ENCODE measurements around the gene DOK1.

DOK1 gene

GRCh38 chr2:74602586-74603281 lies 48.2 kb downstream of the DOK1 start:
- H2BK12ac ChIP-seq (ENCODE audit: low read length in 2 of 2) = no peak overlapping the region
- H2BK5ac ChIP-seq (ENCODE audit: low read depth, low read length, poor library complexity, severe bottlenecking) = no peak overlapping the region
- H3K27me3 ChIP-seq (ENCODE audit: control insufficient read depth in 1 of 2, insufficient read depth in 1 of 2, low read length in 2 of 2) = peaks cover 18 to 34% of the 10 kb centered on the region in 2 experiments
- no peak overlapping the region for H3K18ac ChIP-seq (ENCODE audit: low read depth in 1 of 2, low read length in 2 of 2)
- no peaks in the 10 kb centered on the region for H3K4me1 ChIP-seq (ENCODE audit: control insufficient read depth, insufficient read depth, low read depth, low read length)
- H3K4me2 ChIP-seq (ENCODE audit: low read length, poor library complexity, severe bottlenecking) = no peak overlapping the region
- H3K27ac ChIP-seq (ENCODE audit: low read length, poor library complexity, severe bottlenecking) = no peak overlapping the region
- H4K91ac ChIP-seq (ENCODE audit: low read length) = no peak overlapping the region
- H3K9me3 ChIP-seq (ENCODE audit: control insufficient read depth, low read length) = no peaks in the 10 kb centered on the region
- H3K4ac ChIP-seq (ENCODE audit: low read depth in 1 of 2, low read length in 2 of 2) = no peak overlapping the region
- H4K8ac ChIP-seq (ENCODE audit: low read length) = no peak overlapping the region
- 0% methylated on average over 1 of the region's 1 CpG for WGBS
- H3K79me1 ChIP-seq (replicated peaks; ENCODE audit: low read length, poor library complexity, severe bottlenecking) = no peaks in the 10 kb centered on the region
- peak; percentile 57 for DNase-seq
- H2BK120ac ChIP-seq (ENCODE audit: low read depth, low read length) = no peak overlapping the region
- no peak overlapping the region for H3K14ac ChIP-seq (ENCODE audit: low read length in 2 of 2)
- H3K4me3 ChIP-seq (ENCODE audit: insufficient read depth in 1 of 2, low read depth in 1 of 2, low read length in 2 of 2) = no peak overlapping the region
- H2AFZ ChIP-seq (ENCODE audit: low read depth, low read length) = no peak overlapping the region
- H3K36me3 ChIP-seq (ENCODE audit: control insufficient read depth in 1 of 2, insufficient read depth in 2 of 2, low read depth in 1 of 2, low read length in 2 of 2) = no peaks in the 10 kb centered on the region
- no peak overlapping the region for H2AK5ac ChIP-seq (ENCODE audit: low read length, severe bottlenecking)
- no peak overlapping the region for H2BK15ac ChIP-seq (ENCODE audit: low read depth, poor library complexity, severe bottlenecking)
- H3K9ac ChIP-seq (ENCODE audit: low read length) = no peak overlapping the region
- H3K23ac ChIP-seq (ENCODE audit: low read length in 2 of 2) = no peak overlapping the region

DNA sequence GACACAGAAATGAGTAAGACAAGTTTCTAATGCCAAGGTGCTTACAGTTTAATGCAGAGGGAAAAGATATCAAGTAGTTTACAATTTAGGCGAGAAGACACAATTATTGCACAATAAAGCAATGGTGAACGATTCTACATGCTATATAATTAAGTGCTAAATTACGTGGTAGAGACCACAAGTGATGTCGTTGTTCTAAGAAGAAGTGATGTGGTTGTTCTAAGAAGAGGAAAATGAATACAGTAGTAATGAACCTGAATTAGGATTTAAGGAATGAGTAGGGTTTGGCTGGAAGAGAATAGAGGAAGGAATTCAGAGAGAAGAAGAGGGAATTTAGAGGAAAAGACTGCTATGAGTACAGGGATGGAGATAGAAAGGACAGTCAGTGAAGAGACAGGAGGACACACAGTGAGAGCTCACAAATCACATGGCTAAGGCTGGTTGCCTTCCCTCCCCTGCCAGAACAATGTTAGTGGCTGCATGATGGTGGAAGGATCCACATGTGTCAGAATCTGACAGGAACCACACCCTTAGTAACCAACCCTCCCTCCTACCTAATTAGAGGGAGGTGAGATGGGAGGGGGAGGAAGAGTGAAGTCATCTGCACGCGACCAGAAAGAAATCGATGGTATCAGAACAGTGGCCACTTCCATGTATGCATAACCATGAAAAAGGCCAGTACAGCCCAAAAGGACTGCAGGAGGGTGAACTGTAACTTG lies 48.9 kb downstream of the DOK1 start:
- no peak overlapping the region for H2AFZ ChIP-seq (ENCODE audit: low read depth, low read length)
- no peak overlapping the region for H4K8ac ChIP-seq (ENCODE audit: low read length)
- no peak overlapping the region for H3K4me3 ChIP-seq (ENCODE audit: insufficient read depth in 1 of 2, low read depth in 1 of 2, low read length in 2 of 2)
- peaks cover 18 to 38% of the 10 kb centered on the region in 2 experiments for H3K27me3 ChIP-seq (ENCODE audit: control insufficient read depth in 1 of 2, insufficient read depth in 1 of 2, low read length in 2 of 2)
- no peaks in the 10 kb centered on the region for H3K4me1 ChIP-seq (ENCODE audit: control insufficient read depth, insufficient read depth, low read depth, low read length)
- H2BK5ac ChIP-seq (ENCODE audit: low read depth, low read length, poor library complexity, severe bottlenecking) = no peak overlapping the region
- H3K9me3 ChIP-seq (ENCODE audit: control insufficient read depth, low read length) = peaks cover 5% of the 10 kb centered on the region
- H2BK120ac ChIP-seq (ENCODE audit: low read depth, low read length) = no peak overlapping the region
- no peak overlapping the region for H3K9ac ChIP-seq (ENCODE audit: low read length)
- no peak overlapping the region for H2AK5ac ChIP-seq (ENCODE audit: low read length, severe bottlenecking)
- peak overlapping the region in 1 of 2 experiments; percentile 18 for H3K14ac ChIP-seq (ENCODE audit: low read length in 2 of 2)
- H3K4me2 ChIP-seq (ENCODE audit: low read length, poor library complexity, severe bottlenecking) = no peak overlapping the region
- H3K18ac ChIP-seq (ENCODE audit: low read depth in 1 of 2, low read length in 2 of 2) = peak overlapping the region in 1 of 2 experiments; percentile 2
- no peak for DNase-seq
- no peak overlapping the region for H3K23ac ChIP-seq (ENCODE audit: low read length in 2 of 2)
- no peak overlapping the region for H2BK12ac ChIP-seq (ENCODE audit: low read length in 2 of 2)
- no peak overlapping the region for H3K27ac ChIP-seq (ENCODE audit: low read length, poor library complexity, severe bottlenecking)
- H4K91ac ChIP-seq (ENCODE audit: low read length) = no peak overlapping the region
- no peak overlapping the region for H3K4ac ChIP-seq (ENCODE audit: low read depth in 1 of 2, low read length in 2 of 2)
- WGBS = 81% methylated on average over 4 of the region's 7 CpGs
- H2BK15ac ChIP-seq (ENCODE audit: low read depth, poor library complexity, severe bottlenecking) = no peak overlapping the region
- H3K79me1 ChIP-seq (replicated peaks; ENCODE audit: low read length, poor library complexity, severe bottlenecking) = no peaks in the 10 kb centered on the region
- H3K36me3 ChIP-seq (ENCODE audit: control insufficient read depth in 1 of 2, insufficient read depth in 2 of 2, low read depth in 1 of 2, low read length in 2 of 2) = no peaks in the 10 kb centered on the region

DNA sequence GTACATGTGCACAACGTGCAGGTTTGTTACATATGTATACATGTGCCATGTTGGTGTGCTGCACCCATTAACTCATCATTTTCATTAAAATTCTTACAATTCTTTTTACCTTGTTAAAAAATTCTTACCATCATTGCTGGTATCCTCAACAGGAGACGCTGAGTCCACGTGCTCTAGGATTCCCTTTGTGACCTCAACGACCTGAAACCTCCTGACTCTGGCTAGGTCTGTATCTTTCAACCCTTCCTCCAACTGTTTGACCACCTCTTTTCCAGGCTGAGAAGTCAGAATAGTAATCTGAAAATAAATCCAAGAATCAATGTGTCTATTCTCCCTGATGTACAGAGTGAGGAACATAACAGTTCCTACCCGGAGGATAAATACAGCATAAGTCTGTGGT lies 52.4 kb downstream of the DOK1 start:
- DNase-seq = no peak
- H2BK15ac ChIP-seq (ENCODE audit: low read depth, poor library complexity, severe bottlenecking) = no peak overlapping the region
- no peak overlapping the region for H3K9ac ChIP-seq (ENCODE audit: low read length)
- H3K18ac ChIP-seq (ENCODE audit: low read depth in 1 of 2, low read length in 2 of 2) = no peak overlapping the region
- H3K4ac ChIP-seq (ENCODE audit: low read depth in 1 of 2, low read length in 2 of 2) = no peak overlapping the region
- no peaks in the 10 kb centered on the region for H3K36me3 ChIP-seq (ENCODE audit: control insufficient read depth in 1 of 2, insufficient read depth in 2 of 2, low read depth in 1 of 2, low read length in 2 of 2)
- no peak overlapping the region for H2BK120ac ChIP-seq (ENCODE audit: low read depth, low read length)
- peaks cover 18 to 43% of the 10 kb centered on the region in 2 experiments for H3K27me3 ChIP-seq (ENCODE audit: control insufficient read depth in 1 of 2, insufficient read depth in 1 of 2, low read length in 2 of 2)
- H2BK12ac ChIP-seq (ENCODE audit: low read length in 2 of 2) = no peak overlapping the region
- H3K4me1 ChIP-seq (ENCODE audit: control insufficient read depth, insufficient read depth, low read depth, low read length) = no peaks in the 10 kb centered on the region
- H2AK5ac ChIP-seq (ENCODE audit: low read length, severe bottlenecking) = no peak overlapping the region
- no peak overlapping the region for H2BK5ac ChIP-seq (ENCODE audit: low read depth, low read length, poor library complexity, severe bottlenecking)
- H2AFZ ChIP-seq (ENCODE audit: low read depth, low read length) = no peak overlapping the region
- no peak overlapping the region for H3K4me2 ChIP-seq (ENCODE audit: low read length, poor library complexity, severe bottlenecking)
- H4K91ac ChIP-seq (ENCODE audit: low read length) = no peak overlapping the region
- 89% methylated on average over 5 of the region's 5 CpGs for WGBS
- H3K14ac ChIP-seq (ENCODE audit: low read length in 2 of 2) = no peak overlapping the region
- H3K27ac ChIP-seq (ENCODE audit: low read length, poor library complexity, severe bottlenecking) = no peak overlapping the region
- H3K4me3 ChIP-seq (ENCODE audit: insufficient read depth in 1 of 2, low read depth in 1 of 2, low read length in 2 of 2) = no peak overlapping the region
- peaks cover 13% of the 10 kb centered on the region for H3K9me3 ChIP-seq (ENCODE audit: control insufficient read depth, low read length)
- no peaks in the 10 kb centered on the region for H3K79me1 ChIP-seq (replicated peaks; ENCODE audit: low read length, poor library complexity, severe bottlenecking)
- no peak overlapping the region for H4K8ac ChIP-seq (ENCODE audit: low read length)
- no peak overlapping the region for H3K23ac ChIP-seq (ENCODE audit: low read length in 2 of 2)

Data from mesenchymal stem cell (in vitro differentiated cells and primary cell).